Colonic mucosa (tissue), 4 donors: ENCODE measurements around the gene TIGD4. TPM values are rescaled to one million over a fixed set of nuclear protein-coding genes. Genes with fewer than 3 reads are reported as not detected.
"Not testable (repeated sequence)": the region's sequence is repeated elsewhere in the genome, so short reads cannot be mapped to it uniquely, and the experiment has no call there.

Experiments
- DNase-seq: peaks from one replicate; pipeline ENCODE4 v3.0.0-alpha.2; 2020
- H3K27ac ChIP-seq: fragments of 200-600 bp; one replicate; pipeline ENCODE4 v1.8.0; 2021
- H3K27me3 ChIP-seq: fragments of 200-600 bp; one replicate; pipeline ENCODE4 v1.8.0; 2021
- H3K36me3 ChIP-seq: fragments of 200-600 bp; one replicate; pipeline ENCODE4 v1.8.0; 2021
- H3K4me1 ChIP-seq: fragments of 200-600 bp; one replicate; pipeline ENCODE4 v1.8.0; 2021; ENCODE audit warnings: mild to moderate bottlenecking
- H3K4me3 ChIP-seq: fragments of 200-600 bp; one replicate; pipeline ENCODE4 v1.8.0; 2021
- H3K9ac ChIP-seq, 2 donors: one replicate each; pipeline ENCODE4 v1.7.0; 2013; ENCODE audit warnings: control low read depth in 2 of 2, low read depth in 2 of 2, low read length in 2 of 2
- H3K9me3 ChIP-seq: fragments of 200-600 bp; one replicate; pipeline ENCODE4 v1.8.0; 2021
- CTCF ChIP-seq: fragments of 200-600 bp; IDR thresholded peaks from one replicate; pipeline ENCODE4 v1.8.0; 2022; ENCODE audit warnings: antibody characterized with exemption, mild to moderate bottlenecking
- intact Hi-C: fragments of 100-400 bp; cut with DNase I; formaldehyde crosslinking; loops from one replicate; pipeline ENCODE4 v1.14.1; 2022
- total RNA-seq, 2 donors: library from RNA; stranded (reverse); fragmentation: NEBNext Ultra II Directional in 1 of 2; extraction: Animal tissue kit (Norgen Biotek cat#: 25700) in 1 of 2; gene quantifications; one replicate each; pipeline ENCODE4 v1.2.1, GENCODE V29; 2021
- donor health status: healthy.
- donor health status: DM: no; HTN: no; CAD: no.
- donor health status: DM: no; HTN: no; CAD: no.

The TIGD4 gene
- total RNA-seq, 2 donors from 2014 or later: 0.30 TPM; not detected in 1

GRCh38 chr4:152773339-152773738, 6.2 kb downstream of the TIGD4 start:
- no peaks in the 10 kb centered on the region for H3K4me1 ChIP-seq
- H3K27me3 ChIP-seq: no peaks in the 10 kb centered on the region
- H3K9ac ChIP-seq: no peak overlapping the region
- H3K4me3 ChIP-seq: no peak overlapping the region
- H3K27ac ChIP-seq: no peak overlapping the region
- no peaks in the 10 kb centered on the region for H3K9me3 ChIP-seq
- H3K36me3 ChIP-seq: no peaks in the 10 kb centered on the region
- DNase-seq: no peak
- no peak for TF ChIP-seq CTCF
- intact Hi-C loops: no loop called here

- Histone ChIP-seq H3K9ac (no peak overlapping the region), H3K4me1 (no peaks in the 10 kb centered on the region), H3K27ac (no peak overlapping the region), H3K9me3 (no peaks in the 10 kb centered on the region), H3K4me3 (no peak overlapping the region), H3K27me3 (no peaks in the 10 kb centered on the region), H3K36me3 (no peaks in the 10 kb centered on the region)
- no peak for TF ChIP-seq CTCF
- intact Hi-C loops: no loop called here
- no peak for DNase-seq
These were observed 7.6 kb downstream of the TIGD4 start for GRCh38 chr4:152771741-152772533.

GRCh38 chr4:152765069-152765737, 14.3 kb downstream of the TIGD4 start:
- H3K27ac ChIP-seq, H3K36me3 ChIP-seq, H3K4me3 ChIP-seq, intact Hi-C loops, H3K9me3 ChIP-seq, H3K27me3 ChIP-seq, DNase-seq, H3K9ac ChIP-seq, H3K4me1 ChIP-seq: not testable (repeated sequence)

- H3K27me3 ChIP-seq: no peaks in the 10 kb centered on the region
- H3K36me3 ChIP-seq: no peaks in the 10 kb centered on the region
- intact Hi-C loops: no loop called here
- no peak overlapping the region for H3K27ac ChIP-seq
- no peaks in the 10 kb centered on the region for H3K9me3 ChIP-seq
- H3K4me1 ChIP-seq: no peaks in the 10 kb centered on the region
- DNase-seq: no peak
- no peak for TF ChIP-seq CTCF
- H3K9ac ChIP-seq: no peak overlapping the region
- no peak overlapping the region for H3K4me3 ChIP-seq
These were observed 15.7 kb downstream of the TIGD4 start for GRCh38 chr4:152763796-152764195.

- Histone ChIP-seq H3K36me3 (no peaks in the 10 kb centered on the region), H3K9ac (no peak overlapping the region), H3K9me3 (no peaks in the 10 kb centered on the region), H3K27me3 (no peaks in the 10 kb centered on the region), H3K4me3 (no peak overlapping the region), H3K27ac (no peak overlapping the region), H3K4me1 (no peaks in the 10 kb centered on the region)
- no peak for TF ChIP-seq CTCF
- no peak for DNase-seq
- intact Hi-C loops: no loop called here
These were observed 30.9 kb downstream of the TIGD4 start for GRCh38 chr4:152748619-152749018.

GRCh38 chr4:152747444-152747843, 32.1 kb downstream of the TIGD4 start:
- intact Hi-C loops: no loop called here
- no peak overlapping the region for H3K9ac ChIP-seq
- no peaks in the 10 kb centered on the region for H3K36me3 ChIP-seq
- H3K4me1 ChIP-seq: no peaks in the 10 kb centered on the region
- no peak overlapping the region for H3K4me3 ChIP-seq
- H3K27me3 ChIP-seq: no peaks in the 10 kb centered on the region
- DNase-seq: no peak
- H3K27ac ChIP-seq: no peak overlapping the region
- TF ChIP-seq CTCF: no peak
- no peaks in the 10 kb centered on the region for H3K9me3 ChIP-seq
